Right lobe of liver (tissue), 4 donors: Measurements from ENCODE around the gene TGM3.

ENCODE experiments used
- POLR2A ChIP-seq: fragments of 450-650 bp; IDR thresholded peaks from one replicate; pipeline ENCODE4 v1.6.1; 2017; ENCODE audit warnings: antibody characterized with exemption, mild to moderate bottlenecking
- TF ChIP-seq, protein P1 (sequence below), 4 donors: fragments of 200-600 bp in 3 of 4; fragments of 450-650 bp in 1 of 4; IDR thresholded peaks; one replicate each; pipeline versions ENCODE4 v1.5.1 to v1.8.0; 2016 to 2022; ENCODE audit warnings: antibody characterized with exemption in 4 of 4, mild to moderate bottlenecking in 2 of 4
- donor health status: DM: no; HTN: no; CAD: no.
- donor health status: DM: no; HTN: no; CAD: no.
- donor health status: DM: no; HTN: yes; CAD: no.

GRCh38 chr20:2349801-2350200, 54.0 kb downstream of the TGM3 start:
- no peak for TF ChIP-seq POLR2A
- TF ChIP-seq, protein P1, sequence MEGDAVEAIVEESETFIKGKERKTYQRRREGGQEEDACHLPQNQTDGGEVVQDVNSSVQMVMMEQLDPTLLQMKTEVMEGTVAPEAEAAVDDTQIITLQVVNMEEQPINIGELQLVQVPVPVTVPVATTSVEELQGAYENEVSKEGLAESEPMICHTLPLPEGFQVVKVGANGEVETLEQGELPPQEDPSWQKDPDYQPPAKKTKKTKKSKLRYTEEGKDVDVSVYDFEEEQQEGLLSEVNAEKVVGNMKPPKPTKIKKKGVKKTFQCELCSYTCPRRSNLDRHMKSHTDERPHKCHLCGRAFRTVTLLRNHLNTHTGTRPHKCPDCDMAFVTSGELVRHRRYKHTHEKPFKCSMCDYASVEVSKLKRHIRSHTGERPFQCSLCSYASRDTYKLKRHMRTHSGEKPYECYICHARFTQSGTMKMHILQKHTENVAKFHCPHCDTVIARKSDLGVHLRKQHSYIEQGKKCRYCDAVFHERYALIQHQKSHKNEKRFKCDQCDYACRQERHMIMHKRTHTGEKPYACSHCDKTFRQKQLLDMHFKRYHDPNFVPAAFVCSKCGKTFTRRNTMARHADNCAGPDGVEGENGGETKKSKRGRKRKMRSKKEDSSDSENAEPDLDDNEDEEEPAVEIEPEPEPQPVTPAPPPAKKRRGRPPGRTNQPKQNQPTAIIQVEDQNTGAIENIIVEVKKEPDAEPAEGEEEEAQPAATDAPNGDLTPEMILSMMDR (IDR thresholded peaks at IDR 0.05), result no peak
